ENCODE results near the gene RNF26. TPM values are rescaled to one million over a fixed set of nuclear protein-coding genes. Genes with fewer than 3 reads are reported as not detected.

Gene RNF26
- total and polyA plus RNA-seq, 4 donors = 5.2 to 27.1 (median 16.8) TPM

GRCh38 chr11:119300198-119300964 is 33.9 kb upstream of the RNF26 start:
- no peaks in the 10 kb centered on the region for H3K9me3 ChIP-seq (ENCODE audit: control insufficient read depth, insufficient read depth, low read length)
- peak in 1 of 6 donors; percentile 28 for DNase-seq (ENCODE audit: low read depth in 4 of 6, low spot score in 6 of 6)
- no CpG with 5 or more reads among the region's 3 CpGs for WGBS (ENCODE audit: insufficient coverage)
- no peaks in the 10 kb centered on the region for H3K27me3 ChIP-seq (ENCODE audit: control insufficient read depth, insufficient read depth, low read length)
- no peaks in the 10 kb centered on the region for H3K4me1 ChIP-seq (ENCODE audit: control insufficient read depth, insufficient read depth, low read length)
- no peak overlapping the region for H3K4me3 ChIP-seq (ENCODE audit: low read depth, low read length)
- no peak overlapping the region for H3K27ac ChIP-seq (ENCODE audit: low read depth, low read length)
- H3K36me3 ChIP-seq (ENCODE audit: control insufficient read depth, insufficient read depth, low read length) = peaks cover 23% of the 10 kb centered on the region

GRCh38 chr11:119303227-119303718 is 31.1 kb upstream of the RNF26 start:
- DNase-seq (ENCODE audit: low read depth in 4 of 6, low spot score in 6 of 6) = no peak
- Histone ChIP-seq H3K27ac (ENCODE audit: low read depth, low read length) (no peak overlapping the region), H3K4me1 (ENCODE audit: control insufficient read depth, insufficient read depth, low read length) (peaks cover 5% of the 10 kb centered on the region), H3K4me3 (ENCODE audit: low read depth, low read length) (no peak overlapping the region), H3K27me3 (ENCODE audit: control insufficient read depth, insufficient read depth, low read length) (no peaks in the 10 kb centered on the region), H3K36me3 (ENCODE audit: control insufficient read depth, insufficient read depth, low read length) (peaks cover 32% of the 10 kb centered on the region), H3K9me3 (ENCODE audit: control insufficient read depth, insufficient read depth, low read length) (no peaks in the 10 kb centered on the region)
- WGBS (ENCODE audit: insufficient coverage) = no CpG with 5 or more reads among the region's 5 CpGs

GRCh38 chr11:119305556-119306372 is 28.6 kb upstream of the RNF26 start:
- no peak overlapping the region for H3K27ac ChIP-seq (ENCODE audit: low read depth, low read length)
- no peak overlapping the region for H3K4me3 ChIP-seq (ENCODE audit: low read depth, low read length)
- no peaks in the 10 kb centered on the region for H3K9me3 ChIP-seq (ENCODE audit: control insufficient read depth, insufficient read depth, low read length)
- DNase-seq (ENCODE audit: low read depth in 4 of 6, low spot score in 6 of 6) = no peak
- no peaks in the 10 kb centered on the region for H3K27me3 ChIP-seq (ENCODE audit: control insufficient read depth, insufficient read depth, low read length)
- H3K36me3 ChIP-seq (ENCODE audit: control insufficient read depth, insufficient read depth, low read length) = peaks cover 47% of the 10 kb centered on the region
- 90% methylated on average over 6 of the region's 7 CpGs for WGBS (ENCODE audit: insufficient coverage)
- H3K4me1 ChIP-seq (ENCODE audit: control insufficient read depth, insufficient read depth, low read length) = peaks cover 5% of the 10 kb centered on the region

- no peak overlapping the region for H3K27ac ChIP-seq (ENCODE audit: low read depth, low read length)
Observed at GRCh38 chr11:119306373-119306890, 27.9 kb upstream of the RNF26 start.

GRCh38 chr11:119307219-119307618 is 27.1 kb upstream of the RNF26 start:
- Histone ChIP-seq H3K27ac (ENCODE audit: low read depth, low read length) (no peak overlapping the region), H3K4me1 (ENCODE audit: control insufficient read depth, insufficient read depth, low read length) (peaks cover 5% of the 10 kb centered on the region), H3K36me3 (ENCODE audit: control insufficient read depth, insufficient read depth, low read length) (peaks cover 61% of the 10 kb centered on the region), H3K4me3 (ENCODE audit: low read depth, low read length) (no peak overlapping the region), H3K27me3 (ENCODE audit: control insufficient read depth, insufficient read depth, low read length) (no peaks in the 10 kb centered on the region), H3K9me3 (ENCODE audit: control insufficient read depth, insufficient read depth, low read length) (no peaks in the 10 kb centered on the region)
- WGBS (ENCODE audit: insufficient coverage) = no CpG with 5 or more reads among the region's 1 CpG
- peak in 1 of 6 donors; percentile 18 for DNase-seq (ENCODE audit: low read depth in 4 of 6, low spot score in 6 of 6)

More at GRCh38 chr11:119306373-119306890, 27.9 kb upstream of the RNF26 start:
- Histone ChIP-seq H3K4me1 (ENCODE audit: control insufficient read depth, insufficient read depth, low read length) (peaks cover 5% of the 10 kb centered on the region), H3K27me3 (ENCODE audit: control insufficient read depth, insufficient read depth, low read length) (no peaks in the 10 kb centered on the region), H3K9me3 (ENCODE audit: control insufficient read depth, insufficient read depth, low read length) (no peaks in the 10 kb centered on the region), H3K36me3 (ENCODE audit: control insufficient read depth, insufficient read depth, low read length) (peaks cover 53% of the 10 kb centered on the region), H3K4me3 (ENCODE audit: low read depth, low read length) (no peak overlapping the region)
- no peak for DNase-seq (ENCODE audit: low read depth in 4 of 6, low spot score in 6 of 6)
- 82% methylated on average over 4 of the region's 5 CpGs for WGBS (ENCODE audit: insufficient coverage)

- H3K27me3 ChIP-seq (ENCODE audit: control insufficient read depth, insufficient read depth, low read length) = no peaks in the 10 kb centered on the region
- no peaks in the 10 kb centered on the region for H3K9me3 ChIP-seq (ENCODE audit: control insufficient read depth, insufficient read depth, low read length)
- no peak overlapping the region for H3K4me3 ChIP-seq (ENCODE audit: low read depth, low read length)
- peaks cover 64% of the 10 kb centered on the region for H3K36me3 ChIP-seq (ENCODE audit: control insufficient read depth, insufficient read depth, low read length)
- 84% methylated on average over 5 of the region's 5 CpGs for WGBS (ENCODE audit: insufficient coverage)
- H3K27ac ChIP-seq (ENCODE audit: low read depth, low read length) = no peak overlapping the region
- DNase-seq (ENCODE audit: low read depth in 4 of 6, low spot score in 6 of 6) = no peak
- peaks cover 5% of the 10 kb centered on the region for H3K4me1 ChIP-seq (ENCODE audit: control insufficient read depth, insufficient read depth, low read length)
Observed at GRCh38 chr11:119307974-119308373, 26.4 kb upstream of the RNF26 start.

GRCh38 chr11:119309411-119309810 is 24.9 kb upstream of the RNF26 start:
- H3K27me3 ChIP-seq (ENCODE audit: control insufficient read depth, insufficient read depth, low read length) = no peaks in the 10 kb centered on the region
- H3K27ac ChIP-seq (ENCODE audit: low read depth, low read length) = no peak overlapping the region
- H3K36me3 ChIP-seq (ENCODE audit: control insufficient read depth, insufficient read depth, low read length) = peaks cover 67% of the 10 kb centered on the region
- no peak for DNase-seq (ENCODE audit: low read depth in 4 of 6, low spot score in 6 of 6)
- H3K4me1 ChIP-seq (ENCODE audit: control insufficient read depth, insufficient read depth, low read length) = peaks cover 10% of the 10 kb centered on the region
- H3K4me3 ChIP-seq (ENCODE audit: low read depth, low read length) = no peak overlapping the region
- 95% methylated on average over 8 of the region's 11 CpGs for WGBS (ENCODE audit: insufficient coverage)
- no peaks in the 10 kb centered on the region for H3K9me3 ChIP-seq (ENCODE audit: control insufficient read depth, insufficient read depth, low read length)

GRCh38 chr11:119309953-119310681 is 24.2 kb upstream of the RNF26 start:
- Histone ChIP-seq H3K27ac (ENCODE audit: low read depth, low read length) (no peak overlapping the region), H3K4me1 (ENCODE audit: control insufficient read depth, insufficient read depth, low read length) (peaks cover 17% of the 10 kb centered on the region), H3K4me3 (ENCODE audit: low read depth, low read length) (no peak overlapping the region), H3K9me3 (ENCODE audit: control insufficient read depth, insufficient read depth, low read length) (no peaks in the 10 kb centered on the region), H3K36me3 (ENCODE audit: control insufficient read depth, insufficient read depth, low read length) (peaks cover 68% of the 10 kb centered on the region), H3K27me3 (ENCODE audit: control insufficient read depth, insufficient read depth, low read length) (peaks cover 4% of the 10 kb centered on the region)
- no peak for DNase-seq (ENCODE audit: low read depth in 4 of 6, low spot score in 6 of 6)
- 72% methylated on average over 10 of the region's 17 CpGs for WGBS (ENCODE audit: insufficient coverage)

- DNase-seq (ENCODE audit: low read depth in 4 of 6, low spot score in 6 of 6) = no peak
- Histone ChIP-seq H3K4me3 (ENCODE audit: low read depth, low read length) (no peak overlapping the region), H3K27ac (ENCODE audit: low read depth, low read length) (no peak overlapping the region), H3K4me1 (ENCODE audit: control insufficient read depth, insufficient read depth, low read length) (peaks cover 22% of the 10 kb centered on the region), H3K36me3 (ENCODE audit: control insufficient read depth, insufficient read depth, low read length) (peaks cover 65% of the 10 kb centered on the region), H3K27me3 (ENCODE audit: control insufficient read depth, insufficient read depth, low read length) (peaks cover 10% of the 10 kb centered on the region), H3K9me3 (ENCODE audit: control insufficient read depth, insufficient read depth, low read length) (no peaks in the 10 kb centered on the region)
- WGBS (ENCODE audit: insufficient coverage) = 87% methylated on average over 20 of the region's 20 CpGs
Observed at GRCh38 chr11:119310682-119311052, 23.7 kb upstream of the RNF26 start.

Data from spinal cord (tissue), 10 donors.